ENCODE data around the gene CENPV.
"Not testable (repeated sequence)": the region's sequence is repeated elsewhere in the genome, so short reads cannot be mapped to it uniquely, and the experiment has no call there.

The CENPV gene

DNA sequence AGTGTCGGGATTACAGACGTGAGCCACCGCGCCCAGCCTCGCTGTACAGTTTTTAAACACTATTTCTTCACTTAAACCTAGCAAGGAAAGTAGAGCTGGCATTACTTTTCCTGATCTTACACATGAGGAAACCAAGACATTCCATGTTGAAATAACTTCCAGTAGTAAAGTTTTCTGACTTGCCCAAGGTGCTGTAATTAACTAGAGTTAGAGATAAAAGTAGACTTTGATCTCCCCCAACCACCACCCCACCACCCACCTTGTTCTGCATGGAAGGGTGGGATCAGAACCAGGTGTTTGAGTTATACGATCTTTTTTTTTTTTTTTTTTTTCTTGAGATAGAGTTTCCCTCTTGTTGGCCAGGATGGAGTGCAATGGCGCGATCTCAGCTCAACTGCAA is 47.1 kb downstream of the CENPV start:
- DNase-seq = no peak

DNA sequence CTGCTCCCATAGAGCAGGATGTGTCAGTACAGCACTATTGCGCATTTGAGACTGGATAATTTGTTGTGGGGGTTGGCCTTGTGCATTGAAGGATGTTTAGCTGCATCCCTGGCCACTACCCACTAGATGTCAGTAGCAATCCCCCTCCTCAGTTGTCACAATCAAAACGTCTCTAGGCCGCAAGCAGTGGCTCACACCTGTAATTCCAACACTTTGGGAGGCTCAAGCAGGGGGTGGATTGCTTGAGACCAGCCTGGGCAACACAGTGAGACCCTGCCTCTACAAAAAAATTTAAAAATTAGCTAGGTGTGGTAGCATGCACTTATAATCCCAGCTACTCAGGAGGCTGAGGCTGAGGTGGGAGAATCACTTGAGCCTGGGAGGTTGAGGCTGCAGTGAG is 48.4 kb downstream of the CENPV start:
- DNase-seq = no peak

DNA sequence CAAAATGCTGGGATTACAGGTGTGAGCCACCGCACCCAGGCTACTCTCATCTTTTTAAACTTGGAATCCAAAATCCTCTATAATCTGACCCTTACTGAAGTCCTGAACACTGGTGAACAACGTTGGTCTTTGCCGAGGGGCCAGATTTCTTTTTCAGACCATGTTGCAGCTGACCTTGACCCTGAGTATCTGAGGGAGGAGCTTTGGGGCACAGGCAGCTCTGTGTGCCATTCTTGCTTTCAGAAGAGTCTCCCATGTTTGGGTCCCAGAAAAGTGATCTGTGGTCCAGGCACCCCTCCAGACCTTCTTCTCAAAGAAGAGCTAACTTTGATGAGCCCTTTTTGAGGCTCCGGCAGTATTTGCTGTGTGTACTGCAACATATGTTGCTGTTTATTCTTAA is 50.4 kb downstream of the CENPV start:
- DNase-seq = no peak

DNA sequence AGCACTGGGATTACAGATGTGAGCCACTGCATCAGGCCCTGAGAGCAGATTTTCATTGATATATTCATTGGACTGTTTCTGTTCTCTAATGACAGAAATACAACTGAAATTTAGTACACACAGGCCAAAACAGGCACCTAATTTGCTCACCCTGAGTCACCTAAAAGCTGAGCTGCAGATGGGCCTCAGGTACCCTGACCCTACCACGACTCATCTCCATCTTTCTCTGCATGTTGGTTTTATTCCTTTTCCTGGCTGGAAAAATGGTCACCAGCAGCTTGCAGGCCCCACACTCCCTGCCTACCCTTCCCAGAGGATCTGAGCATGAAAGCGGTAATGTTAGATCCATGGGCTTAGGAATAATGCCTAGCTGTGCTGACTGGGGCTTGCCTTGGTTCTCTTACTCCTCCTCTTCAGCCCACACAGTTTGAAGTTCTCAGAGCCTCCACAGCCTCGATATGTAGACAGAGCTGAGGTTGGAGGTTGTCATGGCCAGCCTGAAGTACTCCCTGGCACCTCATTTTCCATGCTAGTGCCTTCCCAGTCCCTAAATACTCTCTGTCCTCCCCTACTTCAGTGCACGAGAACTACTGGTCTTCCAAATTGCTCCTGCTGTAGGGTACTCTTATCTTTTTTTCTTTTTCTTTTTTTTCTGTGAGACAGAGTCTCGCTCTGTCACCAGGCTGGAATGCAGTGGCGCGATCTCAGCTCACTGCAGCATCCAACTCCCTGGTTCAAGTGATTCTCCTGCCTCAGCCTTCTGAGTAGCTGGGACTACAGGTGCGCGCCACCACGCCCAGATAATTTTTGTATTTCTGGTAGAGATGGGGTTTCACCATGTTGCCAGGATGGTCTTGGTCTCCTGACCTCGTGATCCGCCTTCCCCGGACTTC is 51.1 kb downstream of the CENPV start:
- no peak for DNase-seq

DNA sequence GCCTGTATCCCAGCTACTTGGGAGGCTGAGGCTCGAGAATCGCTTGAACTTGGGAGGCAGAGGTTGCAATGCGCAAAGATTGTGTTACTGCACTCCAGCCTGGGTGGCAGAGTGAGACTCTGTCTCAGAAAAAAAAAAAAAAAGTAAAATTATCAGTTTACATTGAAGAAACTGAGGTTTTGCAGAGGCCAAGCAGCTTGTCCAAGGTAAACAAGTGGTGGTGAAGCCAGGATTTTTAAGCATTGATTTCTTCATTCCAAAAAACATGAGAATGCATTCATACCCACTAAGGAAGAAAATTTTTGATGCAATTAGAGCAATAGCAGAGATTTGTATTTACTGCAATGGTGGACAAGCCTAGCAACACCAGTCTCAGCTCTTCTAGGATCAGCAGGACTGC is 52.7 kb downstream of the CENPV start:
- no peak for DNase-seq

DNA sequence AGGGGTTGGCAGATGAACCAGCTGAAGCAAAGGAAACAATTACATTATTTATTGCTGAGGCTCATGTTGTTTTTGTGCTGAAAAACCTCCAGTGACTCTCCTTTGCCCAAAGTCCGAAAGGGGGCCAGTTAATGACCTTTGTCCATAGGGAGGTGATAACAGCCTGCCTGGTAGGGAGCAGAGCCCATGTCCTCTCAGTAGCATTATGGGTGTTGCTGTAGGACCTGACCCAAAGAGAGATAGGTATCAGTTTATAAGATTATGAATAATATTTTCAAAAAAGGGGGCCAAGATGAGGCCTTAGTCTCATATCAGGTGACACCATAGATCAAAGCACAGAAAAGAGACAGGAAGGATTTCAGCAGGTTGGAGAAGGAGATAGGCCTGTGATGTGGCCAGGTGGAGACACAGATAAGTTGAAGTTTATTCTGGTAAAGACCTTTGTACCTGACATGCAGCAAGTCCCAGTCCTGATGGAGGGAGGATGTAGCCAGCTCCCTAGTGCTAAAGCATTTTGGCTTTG is 55.1 kb downstream of the CENPV start:
- DNase-seq = no peak

DNA sequence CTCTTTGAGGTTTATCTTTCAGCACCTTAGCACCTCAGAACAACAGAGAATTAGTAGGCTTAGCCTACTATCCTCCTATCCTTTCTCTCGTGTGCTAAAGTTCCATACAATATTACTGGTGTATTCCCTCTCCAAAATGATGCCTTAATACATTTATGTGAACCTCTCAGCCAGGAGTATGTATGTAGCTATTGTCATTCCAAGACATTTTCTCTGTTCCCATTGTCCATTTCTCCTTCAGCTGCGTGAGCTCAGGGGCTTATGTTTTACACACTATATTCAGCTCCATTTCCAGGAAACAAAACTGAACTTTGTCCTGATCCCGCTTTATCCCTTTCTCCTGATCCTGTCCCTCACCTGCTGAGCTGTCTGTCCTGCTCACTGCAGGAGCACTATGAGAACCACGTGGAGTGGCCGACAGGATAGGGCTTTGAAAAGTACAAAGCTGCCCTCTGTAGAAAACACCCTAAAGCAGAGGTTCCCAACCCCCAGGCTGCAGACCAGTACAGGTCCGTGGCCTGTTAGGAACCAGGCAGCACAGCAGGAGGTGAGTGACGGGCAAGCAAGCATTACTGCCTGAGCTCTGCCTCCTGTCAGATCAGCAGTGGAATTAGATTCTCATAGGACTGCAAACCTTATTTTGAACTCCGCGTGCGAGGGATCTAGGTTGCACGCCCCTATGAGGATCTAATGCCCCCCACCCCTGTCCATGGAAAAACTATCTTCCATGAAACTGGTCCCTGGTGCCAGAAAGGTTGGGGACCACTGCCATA is 55.7 kb downstream of the CENPV start:
- DNase-seq = no peak

DNA sequence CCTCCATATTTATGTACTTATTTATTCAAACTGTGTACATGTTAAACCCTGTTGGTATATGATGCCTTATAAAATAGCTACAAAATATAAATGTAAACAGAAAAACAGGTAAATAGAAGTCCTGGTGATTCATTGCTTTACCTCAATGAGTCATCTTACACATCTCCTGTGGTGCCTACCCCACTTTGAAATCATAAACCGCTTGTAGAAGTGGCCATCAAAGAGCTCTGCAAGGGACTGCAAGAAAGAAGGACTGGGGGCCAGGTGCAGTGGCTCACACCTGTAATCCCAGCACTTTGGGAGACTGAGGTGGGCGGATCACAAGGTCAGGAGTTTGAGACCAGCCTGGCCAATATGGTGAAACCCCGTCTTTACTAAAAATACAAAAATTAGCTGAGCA is 57.2 kb downstream of the CENPV start:
- DNase-seq = not testable (repeated sequence)

DNA sequence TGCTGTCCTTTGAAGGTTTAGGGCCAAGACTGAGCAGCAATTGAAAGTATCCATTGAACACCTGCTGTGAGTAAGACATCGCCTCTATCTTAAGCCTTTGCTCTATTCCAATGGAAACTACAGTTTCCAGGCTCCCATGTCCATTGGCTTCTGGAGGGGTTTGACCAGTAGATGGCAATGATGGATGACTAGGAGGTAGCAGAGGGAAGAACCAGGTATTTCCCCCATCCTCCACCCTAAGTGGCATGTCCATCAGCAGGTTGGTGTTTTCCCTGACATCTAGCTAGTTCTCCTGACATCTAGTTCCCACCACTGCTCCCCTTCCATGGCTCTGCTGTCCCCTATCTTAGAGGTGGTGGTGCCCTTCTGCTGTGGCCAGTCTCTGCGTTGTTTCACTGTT is 58.7 kb downstream of the CENPV start:
- no peak for DNase-seq

DNA sequence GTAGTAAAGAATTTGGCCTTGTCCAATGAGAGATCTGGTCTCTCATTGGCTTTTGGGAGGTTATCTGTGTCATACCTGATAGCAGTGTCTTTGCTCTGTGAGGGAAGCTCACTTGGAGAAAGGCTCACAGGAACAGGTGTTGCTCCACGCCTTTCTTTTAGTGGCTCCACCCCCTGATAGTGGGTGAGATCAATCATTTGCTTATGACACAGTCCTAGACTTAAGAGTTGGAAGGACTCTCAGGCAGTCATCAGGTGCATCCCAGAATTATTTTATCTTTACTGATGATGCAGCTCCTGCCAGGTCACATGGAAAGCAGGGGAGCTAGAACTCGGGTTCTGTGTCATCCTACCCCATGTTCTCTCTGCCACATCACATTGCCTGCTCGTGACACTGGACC is 59.3 kb downstream of the CENPV start:
- no peak for DNase-seq
